ENCODE measurements around the gene POLD3. TPM values are rescaled to one million over a fixed set of nuclear protein-coding genes. Genes with fewer than 3 reads are reported as not detected.

Gene POLD3
- total RNA-seq, 1 experiment from 2014 or later: 19.5 TPM

DNA sequence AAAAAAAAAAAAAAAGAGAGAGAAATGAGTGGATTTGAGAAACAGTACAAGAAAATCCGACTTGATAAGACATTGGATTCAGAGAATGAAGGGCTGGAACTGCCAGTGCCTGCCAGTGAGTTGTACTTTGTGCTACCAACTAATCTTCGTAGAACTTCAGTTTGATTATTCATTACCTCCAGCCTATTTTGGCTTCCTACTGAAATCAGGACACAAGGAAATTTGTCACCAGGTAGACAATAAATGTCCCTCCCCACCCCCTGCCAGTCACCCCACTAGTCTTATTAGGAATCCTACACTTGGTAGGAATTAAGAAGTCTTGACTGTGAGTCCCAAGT is 21.4 kb upstream of the POLD3 start:
- H3K27ac Mint-ChIP-seq (ENCODE audit: low read depth, unreplicated experiment): no peak overlapping the region
- ChIA-PET CTCF (interaction anchor here (0.6 to 10.4 kb wide), 38 partner anchors 8 to 675 kb away, joined by 3 to 447 read pairs (median 4); partner anchors contain the start of gene LIPT2), POLR2A (interaction anchor here (1.1 to 5.8 kb wide), 3 partner anchors 77 to 315 kb away, joined by 3 to 23 read pairs (median 14); partner anchors contain the start of gene LIPT2)
- H3K27me3 Mint-ChIP-seq (ENCODE audit: insufficient read depth, unreplicated experiment): no peaks in the 10 kb centered on the region
- TF ChIP-seq, protein P1, sequence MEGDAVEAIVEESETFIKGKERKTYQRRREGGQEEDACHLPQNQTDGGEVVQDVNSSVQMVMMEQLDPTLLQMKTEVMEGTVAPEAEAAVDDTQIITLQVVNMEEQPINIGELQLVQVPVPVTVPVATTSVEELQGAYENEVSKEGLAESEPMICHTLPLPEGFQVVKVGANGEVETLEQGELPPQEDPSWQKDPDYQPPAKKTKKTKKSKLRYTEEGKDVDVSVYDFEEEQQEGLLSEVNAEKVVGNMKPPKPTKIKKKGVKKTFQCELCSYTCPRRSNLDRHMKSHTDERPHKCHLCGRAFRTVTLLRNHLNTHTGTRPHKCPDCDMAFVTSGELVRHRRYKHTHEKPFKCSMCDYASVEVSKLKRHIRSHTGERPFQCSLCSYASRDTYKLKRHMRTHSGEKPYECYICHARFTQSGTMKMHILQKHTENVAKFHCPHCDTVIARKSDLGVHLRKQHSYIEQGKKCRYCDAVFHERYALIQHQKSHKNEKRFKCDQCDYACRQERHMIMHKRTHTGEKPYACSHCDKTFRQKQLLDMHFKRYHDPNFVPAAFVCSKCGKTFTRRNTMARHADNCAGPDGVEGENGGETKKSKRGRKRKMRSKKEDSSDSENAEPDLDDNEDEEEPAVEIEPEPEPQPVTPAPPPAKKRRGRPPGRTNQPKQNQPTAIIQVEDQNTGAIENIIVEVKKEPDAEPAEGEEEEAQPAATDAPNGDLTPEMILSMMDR (IDR thresholded peaks at IDR 0.05; ENCODE audit: unreplicated experiment): no peak
- no peaks in the 10 kb centered on the region for H3K36me3 Mint-ChIP-seq (ENCODE audit: insufficient read depth, unreplicated experiment)
- no peaks in the 10 kb centered on the region for H3K4me1 Mint-ChIP-seq (ENCODE audit: insufficient read depth, unreplicated experiment)
- intact Hi-C loops (cut with micrococcal nuclease): loop anchor here (5.0 to 10.0 kb wide), 2 partner anchors 186 to 609 kb away; no protein-coding TSS in a partner anchor
- H3K9me3 Mint-ChIP-seq (ENCODE audit: unreplicated experiment): no peaks in the 10 kb centered on the region
- no peak for DNase-seq (ENCODE audit: unreplicated experiment)
- no peak overlapping the region for H3K4me3 Mint-ChIP-seq (ENCODE audit: unreplicated experiment)
- BruUV-seq (replicated peaks): no TSS peak

GRCh38 chr11:74572349-74572748 is 20.0 kb upstream of the POLD3 start:
- Mint-ChIP-seq H3K4me3 (ENCODE audit: unreplicated experiment) (no peak overlapping the region), H3K36me3 (ENCODE audit: insufficient read depth, unreplicated experiment) (no peaks in the 10 kb centered on the region), H3K27me3 (ENCODE audit: insufficient read depth, unreplicated experiment) (no peaks in the 10 kb centered on the region), H3K4me1 (ENCODE audit: insufficient read depth, unreplicated experiment) (no peaks in the 10 kb centered on the region), H3K27ac (ENCODE audit: low read depth, unreplicated experiment) (no peak overlapping the region), H3K9me3 (ENCODE audit: unreplicated experiment) (no peaks in the 10 kb centered on the region)
- TF ChIP-seq, protein P1 (IDR thresholded peaks at IDR 0.05; ENCODE audit: unreplicated experiment): no peak
- BruUV-seq (replicated peaks): no TSS peak
- ChIA-PET CTCF (interaction anchor here (1.1 to 10.4 kb wide), 12 partner anchors 10 to 317 kb away, joined by 3 to 447 read pairs (median 4); partner anchors contain the start of gene LIPT2), POLR2A (interaction anchor here (0.9 to 5.8 kb wide), 4 partner anchors 79 to 122 kb away, joined by 3 to 23 read pairs (median 8); partner anchors contain the start of gene LIPT2)
- no peak for DNase-seq (ENCODE audit: unreplicated experiment)
- intact Hi-C loops (cut with micrococcal nuclease): loop anchor here (5.0 to 10.0 kb wide), 2 partner anchors 188 to 610 kb away; no protein-coding TSS in a partner anchor

GRCh38 chr11:74574563-74574962 is 17.8 kb upstream of the POLD3 start:
- TF ChIP-seq, protein P1 (IDR thresholded peaks at IDR 0.05; ENCODE audit: unreplicated experiment): no peak
- intact Hi-C loops (cut with micrococcal nuclease): loop anchor here (5.0 to 10.0 kb wide), 2 partner anchors 190 to 612 kb away; no protein-coding TSS in a partner anchor
- no peaks in the 10 kb centered on the region for H3K27me3 Mint-ChIP-seq (ENCODE audit: insufficient read depth, unreplicated experiment)
- no peak overlapping the region for H3K4me3 Mint-ChIP-seq (ENCODE audit: unreplicated experiment)
- no peaks in the 10 kb centered on the region for H3K36me3 Mint-ChIP-seq (ENCODE audit: insufficient read depth, unreplicated experiment)
- no peaks in the 10 kb centered on the region for H3K9me3 Mint-ChIP-seq (ENCODE audit: unreplicated experiment)
- BruUV-seq (replicated peaks): no TSS peak
- H3K27ac Mint-ChIP-seq (ENCODE audit: low read depth, unreplicated experiment): no peak overlapping the region
- CTCF ChIA-PET: interaction anchor here (10.4 kb wide), 1 partner anchor 125 kb away, joined by 447 read pairs; no protein-coding TSS in a partner anchor
- POLR2A ChIA-PET: no interaction called here
- no peak for DNase-seq (ENCODE audit: unreplicated experiment)
- H3K4me1 Mint-ChIP-seq (ENCODE audit: insufficient read depth, unreplicated experiment): no peaks in the 10 kb centered on the region

DNA sequence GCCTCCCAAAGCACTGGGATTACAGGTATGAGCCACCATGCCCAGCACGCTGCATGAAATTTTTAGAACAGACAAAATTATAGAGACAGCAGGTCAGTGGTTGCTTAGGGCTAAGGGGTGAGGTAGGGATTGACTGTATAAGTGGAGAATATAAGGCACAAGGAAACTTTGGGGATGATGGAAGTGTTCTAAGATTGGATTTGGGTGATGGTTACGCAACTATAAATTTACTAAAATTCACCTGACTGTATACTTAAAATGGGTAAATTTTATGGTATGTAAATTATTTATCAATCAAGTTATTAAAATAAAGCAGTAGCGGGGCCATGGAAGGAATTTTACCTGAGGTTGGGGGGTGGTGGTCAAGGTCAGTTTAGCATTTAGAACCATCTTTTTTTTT is 16.4 kb upstream of the POLD3 start:
- H3K36me3 Mint-ChIP-seq (ENCODE audit: insufficient read depth, unreplicated experiment): no peaks in the 10 kb centered on the region

More for the DNA sequence above, 16.4 kb upstream of the POLD3 start:
- TF ChIP-seq, protein P1 (IDR thresholded peaks at IDR 0.05; ENCODE audit: unreplicated experiment): no peak
- no peaks in the 10 kb centered on the region for H3K27me3 Mint-ChIP-seq (ENCODE audit: insufficient read depth, unreplicated experiment)
- H3K4me3 Mint-ChIP-seq (ENCODE audit: unreplicated experiment): no peak overlapping the region
- DNase-seq (ENCODE audit: unreplicated experiment): no peak
- BruUV-seq (replicated peaks): no TSS peak
- ChIA-PET POLR2A (no interaction called here), CTCF (interaction anchor here (3.4 kb wide), 1 partner anchor 123 kb away, joined by 19 read pairs; no protein-coding TSS in a partner anchor)
- H3K9me3 Mint-ChIP-seq (ENCODE audit: unreplicated experiment): no peaks in the 10 kb centered on the region
- no peak overlapping the region for H3K27ac Mint-ChIP-seq (ENCODE audit: low read depth, unreplicated experiment)
- intact Hi-C loops (cut with micrococcal nuclease): loop anchor here (10.0 kb wide), 1 partner anchor 191 kb away; no protein-coding TSS in a partner anchor
- H3K4me1 Mint-ChIP-seq (ENCODE audit: insufficient read depth, unreplicated experiment): no peaks in the 10 kb centered on the region
